ENCODE measurements around the gene CRB3. TPM values are rescaled to one million over a fixed set of nuclear protein-coding genes. Genes with fewer than 3 reads are reported as not detected.

The CRB3 gene
- total and polyA plus RNA-seq, 2 of the 13 experiments (the other 11 are each of a cell fraction or from before 2014, with no cell fraction given): 10.6 to 25.6 TPM

DNA sequence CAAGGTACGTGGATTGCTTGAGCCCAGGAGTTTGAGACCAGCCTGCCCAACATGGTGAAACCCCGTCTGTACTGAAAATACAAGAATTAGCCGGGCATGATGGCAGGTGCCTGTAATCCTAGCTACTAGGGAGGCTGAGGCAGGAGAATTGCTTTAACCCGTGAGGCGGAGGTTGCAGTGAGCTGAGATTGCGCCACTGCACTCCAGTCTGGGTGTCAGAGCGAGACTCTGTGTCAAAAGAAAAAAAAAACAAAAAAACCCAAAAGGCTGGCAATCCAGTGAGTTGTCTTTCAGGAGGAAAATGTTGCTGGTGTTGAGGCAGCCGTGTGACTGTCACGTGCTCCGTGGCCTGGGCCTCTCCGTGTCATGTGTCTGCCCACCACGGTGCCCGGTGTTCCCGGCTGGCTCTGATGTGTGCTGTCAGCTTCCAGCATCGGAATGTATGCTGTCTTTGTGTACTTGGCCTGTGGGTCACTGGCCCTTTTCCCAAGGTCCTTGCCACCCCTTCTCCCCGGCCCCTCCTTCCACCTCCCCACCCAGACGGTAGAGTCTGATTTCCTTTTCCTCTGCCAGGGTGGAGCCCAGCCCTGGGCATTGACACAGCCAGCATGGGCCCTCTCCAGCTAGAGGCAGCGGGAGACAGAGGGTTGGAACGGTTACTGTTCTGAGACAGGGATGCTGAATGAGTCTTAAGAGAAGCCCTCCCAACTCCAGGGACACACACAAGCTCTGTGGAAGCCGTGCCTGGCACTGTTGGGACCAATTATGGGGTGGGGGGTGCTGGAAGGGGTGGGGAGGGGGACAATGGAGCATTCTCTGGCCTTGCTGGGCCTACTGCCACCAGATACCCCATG lies 45.3 kb downstream of the CRB3 start (continued):
- peak; percentile 45; the same call in 1 of the 2 replicates for TF ChIP-seq ZBTB25 (CRISPR knock-in tag; IDR thresholded peaks at IDR 0.05)
- no peak for TF ChIP-seq SOX13 (IDR thresholded peaks at IDR 0.05)
- peak in 1 of 2 experiments; percentile 76; a peak in 2 of 4 replicates for TF ChIP-seq SOX13 (CRISPR knock-in tag; conservative IDR thresholded peaks at IDR 0.05 in 1 of 2, IDR thresholded peaks at IDR 0.05 in 1 of 2)
- TF ChIP-seq RBAK (CRISPR knock-in tag; IDR thresholded peaks at IDR 0.05): no peak
- TF ChIP-seq SRSF9 (IDR thresholded peaks at IDR 0.05; ENCODE audit: borderline replicate concordance, insufficient read depth, low read depth, low read length, poor library complexity, severe bottlenecking): no peak
- TF ChIP-seq HNF4A (CRISPR knock-in tag; IDR thresholded peaks at IDR 0.05): peak; percentile 34; the same call in 1 of the 2 replicates
- peak; percentile 34; the same call in 1 of the 2 replicates for TF ChIP-seq IRF2 (CRISPR knock-in tag; IDR thresholded peaks at IDR 0.05)
- no peak for TF ChIP-seq ZNF136 (CRISPR knock-in tag; IDR thresholded peaks at IDR 0.05; ENCODE audit: low read depth)
- no peak for TF ChIP-seq SMYD3 (CRISPR knock-in tag; IDR thresholded peaks at IDR 0.05)
- TF ChIP-seq ZFP41 (CRISPR knock-in tag; IDR thresholded peaks at IDR 0.05; ENCODE audit: borderline replicate concordance): no peak
- no peak for TF ChIP-seq RORA (CRISPR knock-in tag; IDR thresholded peaks at IDR 0.05)
- TF ChIP-seq, protein P1, sequence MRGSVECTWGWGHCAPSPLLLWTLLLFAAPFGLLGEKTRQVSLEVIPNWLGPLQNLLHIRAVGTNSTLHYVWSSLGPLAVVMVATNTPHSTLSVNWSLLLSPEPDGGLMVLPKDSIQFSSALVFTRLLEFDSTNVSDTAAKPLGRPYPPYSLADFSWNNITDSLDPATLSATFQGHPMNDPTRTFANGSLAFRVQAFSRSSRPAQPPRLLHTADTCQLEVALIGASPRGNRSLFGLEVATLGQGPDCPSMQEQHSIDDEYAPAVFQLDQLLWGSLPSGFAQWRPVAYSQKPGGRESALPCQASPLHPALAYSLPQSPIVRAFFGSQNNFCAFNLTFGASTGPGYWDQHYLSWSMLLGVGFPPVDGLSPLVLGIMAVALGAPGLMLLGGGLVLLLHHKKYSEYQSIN (CRISPR knock-in tag; IDR thresholded peaks at IDR 0.05; ENCODE audit: borderline replicate concordance): no peak
- peak; percentile 79 for TF ChIP-seq SALL1 (CRISPR knock-in tag; IDR thresholded peaks at IDR 0.05)

All from HepG2 (cell line).